ENCODE data around the gene SEBOX. TPM values are rescaled to one million over a fixed set of nuclear protein-coding genes. Genes with fewer than 3 reads are reported as not detected.

The SEBOX gene
- total RNA-seq, 4 donors from 2014 or later, result not detected

- no peak for DNase-seq (ENCODE audit: low spot score in 2 of 2)
- intact Hi-C loops (cut with DNase I; ENCODE audit: low total_unique reads), result no loop called here
- 80 to 85% methylated on average over 7 to 9 of the region's 10 CpGs for WGBS, 2 donors
- H3K4me3 ChIP-seq (ENCODE audit: low read depth, poor library complexity, severe bottlenecking), result no peak overlapping the region
- TF ChIP-seq CTCF (IDR thresholded peaks at IDR 0.05), result no peak
- TF ChIP-seq POLR2A (IDR thresholded peaks at IDR 0.05), result no peak
Observed at GRCh38 chr17:28369684-28370034, 4.7 kb upstream of the SEBOX start.

- intact Hi-C loops (cut with DNase I; ENCODE audit: low total_unique reads), result no loop called here
Observed at GRCh38 chr17:28368915-28369683, 4.1 kb upstream of the SEBOX start.

GRCh38 chr17:28368306-28368831 lies 3.4 kb upstream of the SEBOX start:
- TF ChIP-seq POLR2A (IDR thresholded peaks at IDR 0.05) (no peak), CTCF (IDR thresholded peaks at IDR 0.05) (peak in 1 of 3 donors; percentile 12)
- H3K4me3 ChIP-seq (ENCODE audit: low read depth, poor library complexity, severe bottlenecking), result no peak overlapping the region
- DNase-seq (ENCODE audit: low spot score in 2 of 2), result no peak
- intact Hi-C loops (cut with DNase I; ENCODE audit: low total_unique reads), result no loop called here
- 90 to 94% methylated on average over 5 of the region's 5 CpGs for whole genome bisulfite sequencing, 2 donors

More at GRCh38 chr17:28368915-28369683, 4.1 kb upstream of the SEBOX start:
- 93% methylated on average over 22 to 23 of the region's 23 CpGs for WGBS, 2 donors
- TF ChIP-seq CTCF (IDR thresholded peaks at IDR 0.05) (no peak), POLR2A (IDR thresholded peaks at IDR 0.05) (no peak)
- DNase-seq (ENCODE audit: low spot score in 2 of 2), result no peak
- no peak overlapping the region for H3K4me3 ChIP-seq (ENCODE audit: low read depth, poor library complexity, severe bottlenecking)

GRCh38 chr17:28367641-28368305 lies 2.8 kb upstream of the SEBOX start:
- WGBS, 2 donors, result 88 to 92% methylated on average over 20 to 21 of the region's 21 CpGs
- DNase-seq (ENCODE audit: low spot score in 2 of 2), result no peak
- TF ChIP-seq CTCF (IDR thresholded peaks at IDR 0.05) (no peak), POLR2A (IDR thresholded peaks at IDR 0.05) (no peak)
- intact Hi-C loops (cut with DNase I; ENCODE audit: low total_unique reads), result no loop called here
- H3K4me3 ChIP-seq (ENCODE audit: low read depth, poor library complexity, severe bottlenecking), result no peak overlapping the region

- no peak for DNase-seq (ENCODE audit: low spot score in 2 of 2)
- no peak overlapping the region for H3K4me3 ChIP-seq (ENCODE audit: low read depth, poor library complexity, severe bottlenecking)
- WGBS, 2 donors, result 50 to 64% methylated on average over 1 of the region's 1 CpG
- intact Hi-C loops (cut with DNase I; ENCODE audit: low total_unique reads), result no loop called here
- TF ChIP-seq CTCF (IDR thresholded peaks at IDR 0.05) (no peak), POLR2A (IDR thresholded peaks at IDR 0.05) (no peak)
Observed at GRCh38 chr17:28366605-28367004, 1.6 kb upstream of the SEBOX start.
